Activated naive CD4-positive, alpha-beta T cell treated with anti-CD3 and anti-CD28 coated beads, Interleukin-2, amount 10 ng/mL, durations not matched to agents 7 days and 5 days (primary cell): Measurements from ENCODE around the gene POMC.
"Not testable (repeated sequence)": the region's sequence is repeated elsewhere in the genome, so short reads cannot be mapped to it uniquely, and the experiment has no call there.

Source experiments
- CTCF ChIA-PET: fragments of 350-600 bp; sonication (Branson Sonifier 250); formaldehyde crosslinking; loops from one replicate; lab custom pipeline; 2021; ENCODE audit warnings: antibody characterized with exemption; lab: Charles Lee
- DNase-seq: peaks from one replicate; pipeline ENCODE4 v3.0.0-alpha.2; 2020
- H3K27ac Mint-ChIP-seq: one replicate; pipeline ENCODE4 v1.8.0; 2021; ENCODE audit warnings: mild to moderate bottlenecking, moderate library complexity, mixed read lengths
- H3K27me3 Mint-ChIP-seq: one replicate; pipeline ENCODE4 v1.8.0; 2021; ENCODE audit warnings: mild to moderate bottlenecking, mixed read lengths
- H3K36me3 Mint-ChIP-seq: one replicate; pipeline ENCODE4 v1.8.0; 2021; ENCODE audit warnings: mixed read lengths
- H3K4me1 Mint-ChIP-seq: one replicate; pipeline ENCODE4 v1.8.0; 2021; ENCODE audit warnings: mixed read lengths
- H3K4me3 Mint-ChIP-seq: one replicate; pipeline ENCODE4 v1.8.0; 2021; ENCODE audit warnings: mild to moderate bottlenecking, moderate library complexity, mixed read lengths
- H3K9me3 Mint-ChIP-seq: one replicate; pipeline ENCODE4 v1.8.0; 2021; ENCODE audit warnings: mixed read lengths

POMC gene

DNA sequence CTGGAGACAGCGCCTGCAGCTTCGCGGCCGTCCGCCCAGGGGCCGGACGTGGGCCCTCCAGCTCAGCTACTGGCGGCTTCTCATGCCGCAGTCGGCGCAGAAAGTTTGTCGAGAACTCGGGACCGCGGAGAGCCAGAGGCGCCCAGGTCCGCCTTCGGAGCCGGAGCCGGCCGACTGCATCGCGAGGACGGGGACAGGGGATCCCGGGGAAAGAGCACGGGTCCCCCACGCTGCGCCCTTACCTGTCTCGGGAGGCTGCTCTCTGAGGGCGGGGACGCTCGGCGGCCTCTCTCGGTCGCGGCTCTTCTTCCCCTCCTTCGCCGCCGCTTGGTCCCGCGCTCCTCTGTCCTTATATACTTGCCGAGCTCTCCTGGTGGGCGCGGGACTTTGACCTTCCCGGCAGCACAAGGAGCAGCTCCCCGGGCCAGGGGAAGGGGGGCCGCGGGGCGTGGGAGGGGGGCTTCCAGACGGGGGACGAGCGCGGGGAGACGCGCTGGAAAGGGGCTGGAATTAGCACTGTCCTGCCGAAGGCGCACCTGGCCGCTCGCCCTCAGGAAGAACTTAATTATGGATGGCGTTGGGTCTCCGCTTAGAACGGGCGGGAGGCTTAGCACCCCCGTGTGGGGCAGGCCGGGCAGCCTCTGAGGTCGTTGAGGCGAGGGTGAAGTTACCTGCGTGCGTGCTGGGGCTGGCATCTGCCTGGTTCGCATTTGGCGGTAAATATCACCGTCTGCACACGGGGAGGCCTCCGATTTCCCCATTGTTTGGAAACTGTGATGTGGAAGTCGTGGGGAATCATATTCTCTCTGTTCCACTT lies at the start of gene POMC:
POMC (minus strand) TSS at position 325 of the 817 bp plus-strand sequence. CDS start 3,808 bp downstream, outside the sequence.
- no peak within 1 kb of the TSS for H3K27ac Mint-ChIP-seq
- DNase-seq = peak; percentile 44
- H3K36me3 Mint-ChIP-seq = no peaks in the 10 kb centered on the region
- H3K4me1 Mint-ChIP-seq = peaks cover 39% of the 10 kb centered on the region
- peak within 1 kb of the TSS; percentile 52 for H3K4me3 Mint-ChIP-seq
- H3K27me3 Mint-ChIP-seq = peaks cover 89% of the 10 kb centered on the region
- CTCF ChIA-PET = interaction anchor here (1.2 to 2.0 kb wide), 2 partner anchors 27 to 49 kb away, joined by 3 to 7 read pairs; no protein-coding TSS in a partner anchor
- H3K9me3 Mint-ChIP-seq = no peaks in the 10 kb centered on the region

DNA sequence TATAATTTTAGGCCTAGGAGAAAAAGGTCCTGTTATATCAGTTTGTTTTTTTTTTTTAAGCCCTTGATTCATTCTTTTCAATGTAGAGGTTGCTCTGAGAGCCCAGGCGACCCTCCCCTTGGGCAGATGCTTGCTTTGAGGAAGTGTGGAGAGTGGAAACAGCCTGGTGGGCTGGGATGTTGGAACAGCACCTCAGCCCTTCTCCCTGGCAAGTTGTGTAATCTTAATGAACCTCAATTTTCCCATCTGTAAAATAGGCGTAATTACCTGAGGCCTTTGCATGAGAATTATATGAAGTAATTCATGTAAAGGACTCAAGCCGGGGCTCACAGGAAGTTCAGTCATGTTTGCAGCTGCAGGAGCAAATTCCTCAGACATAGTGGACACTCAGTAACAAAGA lies 49.7 kb upstream of the POMC start:
- no peak for DNase-seq
- CTCF ChIA-PET = interaction anchor here (0.7 to 1.1 kb wide), 2 partner anchors 51 to 516 kb away, joined by 3 read pairs; no protein-coding TSS in a partner anchor
- H3K9me3 Mint-ChIP-seq = no peaks in the 10 kb centered on the region
- H3K27me3 Mint-ChIP-seq = peaks cover 10% of the 10 kb centered on the region
- H3K27ac Mint-ChIP-seq = peak overlapping the region; percentile 37
- no peak overlapping the region for H3K4me3 Mint-ChIP-seq
- peaks cover 20% of the 10 kb centered on the region for H3K4me1 Mint-ChIP-seq
- no peaks in the 10 kb centered on the region for H3K36me3 Mint-ChIP-seq

DNA sequence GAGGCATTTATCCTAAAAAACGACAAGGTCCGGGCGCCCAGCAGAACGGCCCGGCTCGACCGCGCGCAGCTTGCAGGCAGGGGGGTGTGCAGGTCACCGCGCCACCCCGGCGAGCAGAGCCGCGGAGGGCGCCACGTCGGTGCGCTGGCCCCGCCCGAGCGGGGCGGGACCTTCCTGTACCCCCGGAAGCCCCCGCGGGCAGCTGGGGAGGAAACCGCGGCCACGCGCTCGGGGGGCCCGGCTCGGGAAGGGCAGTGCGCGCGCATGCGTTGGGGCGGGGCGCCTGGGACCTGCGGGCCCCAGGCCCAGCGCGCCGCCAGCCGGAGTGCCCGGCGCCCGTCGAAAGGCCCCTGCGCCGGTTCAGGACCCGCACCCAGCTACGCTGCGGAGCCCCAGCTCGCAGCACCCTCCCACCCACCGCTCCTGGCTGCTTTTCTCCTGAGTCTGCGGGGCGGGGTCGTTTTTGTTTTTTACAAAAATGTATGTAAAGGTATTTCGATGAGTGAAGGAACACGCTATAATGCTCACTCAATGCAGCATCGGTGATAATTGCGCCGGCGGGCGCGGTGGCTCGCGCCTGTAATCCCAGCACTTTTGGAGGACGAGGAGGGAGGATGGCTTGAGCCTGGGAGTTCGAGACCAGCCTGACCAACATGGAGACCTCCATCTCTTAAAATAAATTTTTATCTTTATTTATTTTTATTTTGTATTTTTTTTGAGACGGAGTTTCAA lies 47.7 kb upstream of the POMC start:
- peaks cover 9% of the 10 kb centered on the region for H3K27me3 Mint-ChIP-seq
- CTCF ChIA-PET = interaction anchor here (1.3 kb wide), 1 partner anchor 13 kb away, joined by 4 read pairs; no protein-coding TSS in a partner anchor
- peak overlapping the region; percentile 68 for H3K27ac Mint-ChIP-seq
- DNase-seq = peak; percentile 87
- peak overlapping the region; percentile 68 for H3K4me3 Mint-ChIP-seq
- H3K36me3 Mint-ChIP-seq = no peaks in the 10 kb centered on the region
- H3K4me1 Mint-ChIP-seq = peaks cover 14% of the 10 kb centered on the region
- no peaks in the 10 kb centered on the region for H3K9me3 Mint-ChIP-seq

DNA sequence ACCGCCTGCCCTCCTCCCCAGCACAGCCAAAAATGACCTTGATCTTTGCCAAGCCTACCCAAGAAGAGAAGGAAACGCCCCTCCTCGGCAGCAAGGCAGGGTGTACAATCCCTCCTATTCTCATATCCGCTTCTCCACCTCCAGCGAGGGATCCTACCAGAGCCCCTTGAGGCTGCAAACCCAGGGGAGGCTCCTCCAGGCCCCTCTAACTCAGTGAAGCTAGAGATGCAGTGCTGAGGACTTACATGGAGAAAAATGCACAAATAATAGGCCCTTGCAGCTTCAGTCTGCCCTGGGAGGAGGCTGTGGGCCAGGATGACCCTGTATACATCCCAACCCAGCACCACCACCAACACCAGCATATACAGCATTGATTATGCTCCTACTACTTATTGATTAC lies 46.9 kb upstream of the POMC start:
- Mint-ChIP-seq H3K27ac (no peak overlapping the region), H3K36me3 (no peaks in the 10 kb centered on the region), H3K27me3 (peaks cover 6% of the 10 kb centered on the region), H3K9me3 (no peaks in the 10 kb centered on the region), H3K4me3 (peak overlapping the region; percentile 60), H3K4me1 (peaks cover 23% of the 10 kb centered on the region)
- DNase-seq = no peak
- CTCF ChIA-PET = interaction anchor here (1.3 kb wide), 1 partner anchor 14 kb away, joined by 4 read pairs; no protein-coding TSS in a partner anchor

DNA sequence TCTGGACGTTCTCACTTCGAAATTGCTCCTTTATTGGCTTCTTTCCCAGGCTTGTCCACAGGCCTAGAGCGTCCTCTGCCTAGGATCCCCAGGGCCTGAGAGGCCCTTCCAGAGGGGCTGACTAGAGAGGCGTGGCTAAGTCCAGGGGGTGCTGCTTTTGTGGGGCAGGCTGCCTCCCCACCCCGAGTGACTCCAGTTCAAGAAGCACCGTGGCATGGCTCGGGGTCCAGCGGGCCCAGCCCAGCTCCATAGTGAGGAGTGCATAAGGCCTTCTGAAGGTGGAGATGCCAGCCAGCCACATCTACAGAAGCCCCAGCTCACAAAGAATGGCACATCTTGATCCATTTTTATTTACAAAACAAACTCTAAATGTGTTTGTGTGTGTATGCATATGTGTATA lies 44.8 kb upstream of the POMC start:
- Mint-ChIP-seq H3K36me3 (no peaks in the 10 kb centered on the region), H3K27ac (no peak overlapping the region), H3K9me3 (no peaks in the 10 kb centered on the region), H3K27me3 (peaks cover 4% of the 10 kb centered on the region), H3K4me3 (no peak overlapping the region), H3K4me1 (peaks cover 32% of the 10 kb centered on the region)
- CTCF ChIA-PET = no interaction called here
- no peak for DNase-seq

DNA sequence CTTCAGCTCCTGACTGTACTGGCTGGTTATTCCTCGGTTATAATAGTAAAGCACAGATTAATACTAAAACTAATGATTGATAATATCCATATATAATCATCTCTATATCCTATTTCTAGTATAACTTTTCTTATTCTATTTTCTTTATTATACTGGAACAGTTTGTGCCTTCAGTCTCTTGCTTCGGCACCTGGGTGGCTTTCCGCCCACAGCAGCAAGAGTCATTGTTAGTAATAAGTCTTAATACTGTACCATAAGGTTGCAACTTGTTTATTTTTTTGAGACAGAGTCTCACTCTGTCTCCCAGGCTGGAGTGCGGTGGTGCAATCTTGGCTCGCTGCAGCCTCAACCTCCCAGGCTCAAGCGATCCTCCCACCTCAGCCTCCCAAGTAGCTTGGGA lies 42.5 kb upstream of the POMC start:
- H3K27me3 Mint-ChIP-seq, DNase-seq, H3K36me3 Mint-ChIP-seq, H3K9me3 Mint-ChIP-seq, H3K27ac Mint-ChIP-seq, H3K4me3 Mint-ChIP-seq: not testable (repeated sequence)
- CTCF ChIA-PET = interaction anchor here (0.7 to 0.9 kb wide), 2 partner anchors 31 to 404 kb away, joined by 3 read pairs; no protein-coding TSS in a partner anchor
- peaks cover 28% of the 10 kb centered on the region for H3K4me1 Mint-ChIP-seq

DNA sequence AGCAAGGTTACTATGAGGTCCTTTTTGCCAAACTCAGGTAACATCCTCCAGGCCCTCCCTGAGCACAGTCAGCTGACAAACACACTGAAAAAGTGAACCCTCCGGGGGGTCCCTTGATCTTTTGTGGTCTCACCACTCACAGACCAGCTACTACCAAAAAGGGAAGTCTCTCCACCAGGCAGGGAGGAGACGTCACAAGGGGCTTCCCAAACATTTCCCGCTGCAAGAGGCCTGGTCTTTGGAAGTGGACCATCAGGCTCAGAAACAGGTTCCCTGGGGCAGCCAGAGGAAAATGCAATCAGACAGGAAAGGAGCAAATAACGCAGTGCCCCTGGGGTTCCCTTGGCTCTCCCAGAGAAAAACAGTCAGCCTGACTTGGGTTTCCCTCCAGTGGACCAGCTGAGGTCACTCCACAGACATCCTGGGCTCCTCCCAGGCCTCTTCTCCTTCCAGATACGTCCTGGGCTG lies 38.7 kb upstream of the POMC start:
- Mint-ChIP-seq H3K36me3 (no peaks in the 10 kb centered on the region), H3K4me1 (peaks cover 33% of the 10 kb centered on the region)
- CTCF ChIA-PET = interaction anchor here (1.4 kb wide), 1 partner anchor 11 kb away, joined by 8 read pairs; no protein-coding TSS in a partner anchor

DNA sequence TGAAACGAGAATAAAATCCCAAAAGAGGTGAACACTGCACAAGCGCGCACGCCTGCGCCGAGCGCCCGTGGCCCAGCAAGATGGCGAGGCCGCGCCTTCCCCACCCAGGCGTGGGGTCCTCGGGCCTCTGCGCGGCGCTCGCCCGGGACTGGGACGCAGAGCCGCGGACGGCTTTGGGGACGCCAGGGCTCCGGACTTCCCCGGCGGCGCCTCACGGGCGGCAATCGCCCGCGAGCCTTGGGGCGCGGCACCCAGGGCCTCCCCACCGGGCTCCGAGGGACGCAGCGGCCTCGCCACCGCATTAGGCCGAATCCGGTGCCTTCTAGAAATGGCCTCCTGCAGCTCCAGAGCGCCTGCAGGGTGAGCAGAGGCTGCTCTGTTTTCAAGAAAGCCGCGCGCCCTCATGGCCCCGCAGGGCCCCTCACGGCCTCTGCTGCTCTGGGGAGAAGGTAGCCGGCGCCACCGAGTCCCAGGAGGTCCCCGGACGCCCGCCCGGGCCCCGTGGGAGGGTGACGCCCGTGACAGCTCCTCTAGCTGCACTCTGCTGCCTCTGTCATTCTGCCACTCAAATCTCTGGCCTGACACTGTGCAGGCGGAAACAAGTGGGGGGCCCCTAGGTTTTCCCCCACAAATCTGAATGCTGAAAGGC lies 35.9 kb upstream of the POMC start:
- Mint-ChIP-seq H3K27ac (no peak overlapping the region), H3K9me3 (no peaks in the 10 kb centered on the region), H3K36me3 (no peaks in the 10 kb centered on the region), H3K4me1 (peaks cover 22% of the 10 kb centered on the region), H3K27me3 (peaks cover 21% of the 10 kb centered on the region), H3K4me3 (no peak overlapping the region)
- DNase-seq = no peak
- CTCF ChIA-PET = interaction anchor here (0.5 kb wide), 1 partner anchor 24 kb away, joined by 3 read pairs; no protein-coding TSS in a partner anchor

More for the DNA sequence above, 38.7 kb upstream of the POMC start:
- Mint-ChIP-seq H3K9me3 (no peaks in the 10 kb centered on the region), H3K4me3 (no peak overlapping the region), H3K27ac (no peak overlapping the region), H3K27me3 (peaks cover 4% of the 10 kb centered on the region)
- DNase-seq = no peak

DNA sequence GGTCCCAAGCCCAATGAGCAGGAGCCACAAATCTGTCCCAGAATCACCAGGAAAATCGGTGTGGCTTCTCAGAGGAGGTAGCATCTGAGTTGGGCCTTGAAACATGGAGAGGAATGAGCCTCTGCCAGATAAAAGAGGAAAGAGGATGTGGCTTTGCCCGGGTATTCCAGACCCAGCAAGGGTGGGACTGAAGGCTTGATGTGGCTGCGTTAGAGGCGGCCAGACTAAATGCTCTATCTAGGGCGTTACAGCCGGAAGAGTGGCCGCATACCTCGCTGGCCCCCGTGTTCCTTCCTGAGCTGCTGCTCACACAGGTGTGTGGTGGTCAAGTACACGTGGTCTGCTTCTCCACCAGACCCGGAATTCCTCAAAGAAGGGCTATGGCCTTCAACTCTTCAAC lies 33.9 kb upstream of the POMC start:
- Mint-ChIP-seq H3K36me3 (no peaks in the 10 kb centered on the region), H3K4me3 (no peak overlapping the region), H3K27ac (no peak overlapping the region), H3K27me3 (peaks cover 34% of the 10 kb centered on the region), H3K4me1 (peaks cover 22% of the 10 kb centered on the region), H3K9me3 (no peaks in the 10 kb centered on the region)
- CTCF ChIA-PET = interaction anchor here (1.0 kb wide), 1 partner anchor 36 kb away, joined by 3 read pairs; no protein-coding TSS in a partner anchor
- DNase-seq = no peak

DNA sequence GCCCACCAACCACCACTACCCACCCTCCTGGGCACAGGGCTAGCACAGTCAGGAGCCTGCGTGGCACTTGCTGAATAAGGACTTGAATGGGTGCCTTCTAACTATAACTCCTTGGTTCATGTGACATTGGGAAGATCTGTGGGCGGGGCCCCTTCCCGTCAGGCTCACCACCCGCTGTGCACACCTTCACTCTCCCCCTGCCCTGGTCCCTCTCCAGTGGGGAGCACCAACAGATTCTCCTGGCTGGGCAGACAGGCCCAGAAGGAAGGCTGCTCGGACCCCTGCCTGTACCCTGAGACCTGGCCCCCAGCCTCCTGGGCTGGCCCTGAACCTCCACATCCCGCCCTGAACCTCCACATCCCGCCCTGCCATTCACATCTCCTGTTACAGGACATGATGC lies 33.4 kb upstream of the POMC start:
- DNase-seq = no peak
- CTCF ChIA-PET = no interaction called here
- Mint-ChIP-seq H3K9me3 (no peaks in the 10 kb centered on the region), H3K27me3 (peaks cover 36% of the 10 kb centered on the region), H3K4me1 (peaks cover 19% of the 10 kb centered on the region), H3K27ac (no peak overlapping the region), H3K36me3 (no peaks in the 10 kb centered on the region), H3K4me3 (no peak overlapping the region)

DNA sequence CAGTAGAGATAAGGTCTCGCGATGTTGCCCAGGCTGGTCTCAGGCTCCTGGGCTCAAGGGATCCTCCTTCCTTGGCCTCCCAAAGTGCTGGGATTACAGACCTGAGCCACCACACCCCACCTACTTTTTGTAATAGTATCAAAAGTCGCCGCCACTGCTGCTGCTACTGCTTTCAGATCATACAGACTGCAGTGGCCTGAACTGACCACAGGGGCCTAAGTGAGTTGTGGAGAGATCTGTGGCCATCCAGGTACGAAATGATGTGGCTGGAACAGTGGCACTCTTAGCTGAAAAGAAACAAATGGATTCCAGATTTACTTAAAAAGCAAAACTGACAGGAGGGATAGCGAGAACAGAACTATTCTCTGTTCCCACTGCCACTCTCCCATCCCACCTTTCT lies 32.9 kb upstream of the POMC start:
- H3K4me1 Mint-ChIP-seq = peaks cover 19% of the 10 kb centered on the region
- DNase-seq = no peak
- no peak overlapping the region for H3K4me3 Mint-ChIP-seq
- CTCF ChIA-PET = no interaction called here
- H3K27ac Mint-ChIP-seq = no peak overlapping the region
- no peaks in the 10 kb centered on the region for H3K9me3 Mint-ChIP-seq
- H3K36me3 Mint-ChIP-seq = no peaks in the 10 kb centered on the region
- peaks cover 39% of the 10 kb centered on the region for H3K27me3 Mint-ChIP-seq

DNA sequence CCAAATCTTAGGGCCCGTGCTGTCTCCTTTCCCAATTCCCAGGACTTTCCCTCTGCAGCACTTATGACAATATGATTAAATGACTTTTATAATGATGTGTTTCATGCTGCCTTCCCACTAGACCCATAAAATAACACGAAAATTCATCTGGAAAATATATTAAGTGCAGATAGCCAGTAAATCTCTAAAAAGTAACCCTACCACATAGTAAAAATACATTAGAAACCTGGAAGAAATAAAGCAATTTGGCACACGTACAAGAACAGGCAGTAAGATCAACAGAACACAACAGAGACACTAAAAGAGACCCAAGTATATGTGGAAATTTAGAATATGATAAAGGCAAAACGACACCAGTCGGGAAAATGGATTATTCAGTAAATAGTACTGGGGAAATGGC lies 30.2 kb upstream of the POMC start:
- H3K27me3 Mint-ChIP-seq = peaks cover 48% of the 10 kb centered on the region
- H3K4me3 Mint-ChIP-seq = no peak overlapping the region
- H3K36me3 Mint-ChIP-seq = no peaks in the 10 kb centered on the region
- peaks cover 19% of the 10 kb centered on the region for H3K4me1 Mint-ChIP-seq
- H3K27ac Mint-ChIP-seq = no peak overlapping the region
- no peaks in the 10 kb centered on the region for H3K9me3 Mint-ChIP-seq
- CTCF ChIA-PET = no interaction called here
- DNase-seq = no peak

DNA sequence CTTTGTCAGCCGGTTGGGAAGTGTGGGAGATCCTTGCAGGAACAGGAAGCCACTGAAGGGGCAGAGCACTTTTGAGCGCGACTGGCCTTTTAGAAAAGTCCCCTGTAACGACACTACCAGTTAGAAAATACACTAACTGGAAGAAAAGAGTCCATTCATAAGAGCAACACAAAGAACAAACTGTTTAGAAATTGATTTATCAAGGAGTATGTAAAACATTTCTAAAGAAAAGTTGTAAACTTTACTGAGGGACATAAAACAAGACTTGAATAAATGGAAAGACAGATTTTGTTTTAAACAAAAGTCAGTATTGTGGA lies 29.8 kb upstream of the POMC start:
- H3K27ac Mint-ChIP-seq = no peak overlapping the region
- H3K36me3 Mint-ChIP-seq = no peaks in the 10 kb centered on the region
- CTCF ChIA-PET = interaction anchor here (1.0 to 4.1 kb wide), 2 partner anchors 33 to 223 kb away, joined by 4 to 64 read pairs; no protein-coding TSS in a partner anchor
- H3K4me1 Mint-ChIP-seq = peaks cover 15% of the 10 kb centered on the region
- no peak overlapping the region for H3K4me3 Mint-ChIP-seq
- peaks cover 48% of the 10 kb centered on the region for H3K27me3 Mint-ChIP-seq
- no peak for DNase-seq
- no peaks in the 10 kb centered on the region for H3K9me3 Mint-ChIP-seq
